Measurements from ENCODE around the gene TRIM67. TPM values are rescaled to one million over a fixed set of nuclear protein-coding genes. Genes with fewer than 3 reads are reported as not detected.
A peak's percentile ranks its signal among the peaks of the same experiment; 100 is the strongest.
"Not testable (repeated sequence)": the region's sequence is repeated elsewhere in the genome, so short reads cannot be mapped to it uniquely, and the experiment has no call there.

Gene TRIM67
- total RNA-seq, 1 donor from 2014 or later: not detected

- Histone ChIP-seq H3K36me3 (ENCODE audit: control insufficient read depth, insufficient read depth, low read length) (no peaks in the 10 kb centered on the region), H3K27me3 (ENCODE audit: control insufficient read depth, insufficient read depth, low read length) (no peaks in the 10 kb centered on the region), H3K4me3 (ENCODE audit: low read depth, low read length) (peak overlapping the region; percentile 27)
- peak; percentile 53 for DNase-seq (ENCODE audit: low read depth)
- TF ChIP-seq, protein P1, sequence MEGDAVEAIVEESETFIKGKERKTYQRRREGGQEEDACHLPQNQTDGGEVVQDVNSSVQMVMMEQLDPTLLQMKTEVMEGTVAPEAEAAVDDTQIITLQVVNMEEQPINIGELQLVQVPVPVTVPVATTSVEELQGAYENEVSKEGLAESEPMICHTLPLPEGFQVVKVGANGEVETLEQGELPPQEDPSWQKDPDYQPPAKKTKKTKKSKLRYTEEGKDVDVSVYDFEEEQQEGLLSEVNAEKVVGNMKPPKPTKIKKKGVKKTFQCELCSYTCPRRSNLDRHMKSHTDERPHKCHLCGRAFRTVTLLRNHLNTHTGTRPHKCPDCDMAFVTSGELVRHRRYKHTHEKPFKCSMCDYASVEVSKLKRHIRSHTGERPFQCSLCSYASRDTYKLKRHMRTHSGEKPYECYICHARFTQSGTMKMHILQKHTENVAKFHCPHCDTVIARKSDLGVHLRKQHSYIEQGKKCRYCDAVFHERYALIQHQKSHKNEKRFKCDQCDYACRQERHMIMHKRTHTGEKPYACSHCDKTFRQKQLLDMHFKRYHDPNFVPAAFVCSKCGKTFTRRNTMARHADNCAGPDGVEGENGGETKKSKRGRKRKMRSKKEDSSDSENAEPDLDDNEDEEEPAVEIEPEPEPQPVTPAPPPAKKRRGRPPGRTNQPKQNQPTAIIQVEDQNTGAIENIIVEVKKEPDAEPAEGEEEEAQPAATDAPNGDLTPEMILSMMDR (IDR thresholded peaks at IDR 0.05; ENCODE audit: insufficient read depth, low read length, severe bottlenecking): peak; percentile 98
- FAIRE-seq: no peak
Observed at GRCh38 chr1:231211005-231211857, 49.4 kb downstream of the TRIM67 start.

- not testable (repeated sequence) for DNase-seq (ENCODE audit: low read depth); H3K27me3 ChIP-seq (ENCODE audit: control insufficient read depth, insufficient read depth, low read length); H3K36me3 ChIP-seq (ENCODE audit: control insufficient read depth, insufficient read depth, low read length); H3K4me3 ChIP-seq (ENCODE audit: low read depth, low read length); FAIRE-seq
Observed at GRCh38 chr1:231212301-231212700, 50.4 kb downstream of the TRIM67 start.

- TF ChIP-seq, protein P1 (IDR thresholded peaks at IDR 0.05; ENCODE audit: insufficient read depth, low read length, severe bottlenecking): no peak
- DNase-seq (ENCODE audit: low read depth) (no peak), FAIRE-seq (no peak)
- H3K4me3 ChIP-seq (ENCODE audit: low read depth, low read length): no peak overlapping the region
- H3K27me3 ChIP-seq (ENCODE audit: control insufficient read depth, insufficient read depth, low read length): no peaks in the 10 kb centered on the region
- no peaks in the 10 kb centered on the region for H3K36me3 ChIP-seq (ENCODE audit: control insufficient read depth, insufficient read depth, low read length)
Observed at GRCh38 chr1:231213831-231214573, 52.1 kb downstream of the TRIM67 start.

GRCh38 chr1:231214918-231215680 is 53.2 kb downstream of the TRIM67 start:
- H3K4me3 ChIP-seq (ENCODE audit: low read depth, low read length): no peak overlapping the region
- H3K36me3 ChIP-seq (ENCODE audit: control insufficient read depth, insufficient read depth, low read length): no peaks in the 10 kb centered on the region
- DNase-seq (ENCODE audit: low read depth) (no peak), FAIRE-seq (no peak)
- H3K27me3 ChIP-seq (ENCODE audit: control insufficient read depth, insufficient read depth, low read length): no peaks in the 10 kb centered on the region
- TF ChIP-seq, protein P1 (IDR thresholded peaks at IDR 0.05; ENCODE audit: insufficient read depth, low read length, severe bottlenecking): no peak

- Histone ChIP-seq H3K36me3 (ENCODE audit: control insufficient read depth, insufficient read depth, low read length) (no peaks in the 10 kb centered on the region), H3K4me3 (ENCODE audit: low read depth, low read length) (no peak overlapping the region), H3K27me3 (ENCODE audit: control insufficient read depth, insufficient read depth, low read length) (no peaks in the 10 kb centered on the region)
- TF ChIP-seq, protein P1 (IDR thresholded peaks at IDR 0.05; ENCODE audit: insufficient read depth, low read length, severe bottlenecking): no peak
- FAIRE-seq: no peak
- DNase-seq (ENCODE audit: low read depth): no peak
Observed at GRCh38 chr1:231215681-231216385, 54.0 kb downstream of the TRIM67 start.

All from bronchial epithelial cell (primary cell).